ENCODE measurements around the gene PRR13.
A peak's percentile ranks its signal among the peaks of the same experiment; 100 is the strongest.

The PRR13 gene

DNA sequence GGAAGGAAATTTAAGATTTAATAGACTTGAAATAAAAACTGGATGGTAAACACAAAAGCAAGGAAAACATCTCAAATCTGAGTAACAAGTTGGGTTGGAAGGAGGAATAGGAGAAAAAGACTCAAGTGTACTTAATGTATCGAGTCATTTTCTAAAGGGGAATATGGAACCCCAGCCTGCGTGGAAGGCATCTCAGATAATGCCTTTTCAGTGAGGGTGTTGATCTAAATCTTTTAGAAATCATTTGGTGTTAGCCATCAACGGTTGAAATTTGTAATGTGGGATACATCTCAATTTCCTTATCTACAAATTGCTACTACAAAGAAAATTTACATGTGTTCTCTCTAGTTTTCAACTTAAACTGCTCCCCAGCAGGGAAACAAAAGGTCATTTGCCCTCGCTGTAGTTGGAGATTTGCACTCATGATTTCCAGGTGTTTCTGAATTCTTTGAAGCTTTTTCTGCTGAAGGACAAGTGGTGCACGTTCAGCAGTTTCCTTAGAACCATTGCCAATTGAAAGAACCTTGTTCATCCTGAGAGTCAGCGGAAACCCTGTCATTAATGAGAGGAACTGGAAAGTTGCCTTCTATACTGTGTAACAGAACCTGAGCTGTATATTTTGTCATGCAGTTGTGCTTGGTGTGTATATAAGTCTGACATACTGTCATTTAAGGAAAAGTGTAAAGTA, 12.6 kb downstream of the PRR13 start:
- H3K4me3 ChIP-seq (ENCODE audit: low read length), result peak overlapping the region; percentile 100; the same call in 1 of the 2 replicates
- TF ChIP-seq ZNF274 (IDR thresholded peaks at IDR 0.05; ENCODE audit: low read depth, low read length), result no peak

DNA sequence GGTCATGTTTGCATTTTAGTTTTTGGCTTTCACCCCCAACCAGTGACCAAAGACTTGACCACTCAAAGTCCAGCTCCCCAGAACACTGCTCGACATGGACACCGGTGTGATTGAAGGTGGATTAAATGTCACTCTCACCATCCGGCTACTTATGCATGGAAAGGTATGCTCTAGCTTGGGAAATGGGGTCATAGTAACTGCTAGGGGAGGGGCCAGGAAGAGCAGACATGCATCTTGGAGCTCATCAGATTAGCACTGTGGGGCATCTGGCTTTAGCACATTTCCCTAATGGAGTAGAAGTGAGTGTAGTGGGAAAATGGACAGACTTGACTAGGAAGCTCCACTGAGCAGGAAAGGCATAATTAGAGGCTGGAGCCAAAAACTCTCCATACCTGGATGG, 13.2 kb downstream of the PRR13 start:
- no peak overlapping the region for H3K4me3 ChIP-seq (ENCODE audit: low read length)

DNA sequence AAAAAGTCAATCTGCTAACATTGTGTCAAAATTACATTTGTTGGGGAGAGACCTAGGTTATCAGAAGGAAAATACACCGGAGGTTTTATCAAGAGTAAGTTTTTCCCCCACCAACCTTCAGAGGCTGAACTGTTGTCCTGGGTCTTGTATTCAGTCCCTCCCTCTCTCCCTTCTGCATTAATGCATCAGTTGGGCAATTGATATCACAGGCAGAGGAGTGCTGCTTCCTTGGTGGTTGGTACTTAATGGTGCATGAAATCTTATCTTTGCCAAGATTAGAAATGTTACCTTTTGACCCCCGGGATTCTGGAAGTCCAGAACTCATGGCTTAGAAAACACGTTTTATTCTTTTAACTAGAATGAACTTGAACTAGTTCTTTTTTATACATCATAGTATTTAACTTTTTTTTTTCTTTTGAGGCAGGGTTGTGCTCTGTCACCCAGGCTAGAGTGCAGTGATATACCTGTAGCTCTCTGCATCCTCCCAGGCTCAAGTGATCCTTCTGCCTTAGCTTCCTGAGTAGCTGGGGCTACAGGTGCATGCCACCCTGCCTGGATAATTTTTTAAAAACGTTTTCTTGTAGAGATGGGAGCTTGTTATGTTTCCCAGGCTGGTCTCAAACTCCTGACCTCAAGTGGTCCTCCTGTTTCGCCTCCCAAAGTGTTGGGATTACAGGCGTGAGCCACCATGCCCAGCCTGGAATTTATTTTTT, 15.3 kb downstream of the PRR13 start:
- H3K4me3 ChIP-seq (ENCODE audit: low read length), result no peak overlapping the region
- TF ChIP-seq ZNF274 (IDR thresholded peaks at IDR 0.05; ENCODE audit: low read depth, low read length), result no peak

More for the DNA sequence above, 13.2 kb downstream of the PRR13 start:
- no peak for TF ChIP-seq ZNF274 (IDR thresholded peaks at IDR 0.05; ENCODE audit: low read depth, low read length)

DNA sequence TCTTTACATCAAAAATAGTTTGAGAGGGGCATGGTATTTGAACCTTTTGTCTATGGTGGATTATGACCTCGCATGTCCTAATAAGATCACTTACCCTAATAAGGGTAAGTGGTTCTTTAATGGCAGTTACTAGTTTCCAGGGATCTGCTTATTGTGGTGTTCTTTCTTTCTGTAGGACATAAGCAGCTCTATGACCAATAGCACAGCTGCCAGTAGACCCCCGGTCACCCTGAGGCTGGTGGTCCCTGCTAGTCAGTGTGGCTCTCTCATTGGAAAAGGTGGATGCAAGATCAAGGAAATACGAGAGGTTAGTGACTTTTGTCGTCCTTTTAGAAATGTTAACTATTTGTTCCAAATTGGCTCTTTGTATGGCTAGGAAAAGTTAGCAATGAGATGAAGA, 17.6 kb downstream of the PRR13 start:
- TF ChIP-seq ZNF274 (IDR thresholded peaks at IDR 0.05; ENCODE audit: low read depth, low read length), result no peak
- H3K4me3 ChIP-seq (ENCODE audit: low read length), result no peak overlapping the region

DNA sequence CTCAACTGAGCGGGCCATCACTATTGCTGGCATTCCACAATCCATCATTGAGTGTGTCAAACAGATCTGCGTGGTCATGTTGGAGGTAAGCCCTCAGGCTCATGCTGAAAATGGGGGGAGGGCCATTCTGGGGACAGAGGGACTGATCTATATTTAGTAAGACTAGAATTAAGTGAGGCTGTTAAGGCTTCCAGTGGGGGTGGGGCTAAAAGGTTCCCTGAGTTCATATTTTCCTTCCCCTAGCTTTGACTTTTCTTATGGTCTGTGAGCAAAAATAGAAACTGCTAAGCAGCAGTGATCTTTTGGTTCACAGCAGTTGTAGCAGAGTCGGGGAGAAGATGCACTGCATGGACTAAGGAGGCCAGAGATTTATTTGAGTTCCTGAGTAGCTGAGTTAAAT, 19.5 kb downstream of the PRR13 start:
- TF ChIP-seq ZNF274 (IDR thresholded peaks at IDR 0.05; ENCODE audit: low read depth, low read length), result no peak
- no peak overlapping the region for H3K4me3 ChIP-seq (ENCODE audit: low read length)

DNA sequence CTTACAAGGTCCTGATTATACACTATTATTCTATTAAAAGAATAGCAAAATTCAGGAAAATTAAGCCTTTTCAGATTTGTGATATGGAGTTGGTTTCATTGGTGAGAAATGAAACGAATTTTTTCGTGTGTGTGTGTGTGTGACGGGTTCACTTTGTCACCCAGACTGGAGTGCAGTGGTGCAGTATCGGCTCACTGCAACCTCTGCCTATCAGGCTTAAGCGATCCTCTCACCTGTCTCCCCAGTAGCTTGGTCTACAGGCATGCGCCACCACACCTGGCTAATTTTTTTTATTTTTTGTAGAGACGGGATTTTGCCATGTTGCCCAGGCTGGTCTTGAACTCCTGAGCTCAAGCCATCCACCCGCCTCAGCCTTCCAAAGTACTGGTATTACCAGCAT, 20.1 kb downstream of the PRR13 start:
- no peak overlapping the region for H3K4me3 ChIP-seq (ENCODE audit: low read length)
- TF ChIP-seq ZNF274 (IDR thresholded peaks at IDR 0.05; ENCODE audit: low read depth, low read length), result no peak

DNA sequence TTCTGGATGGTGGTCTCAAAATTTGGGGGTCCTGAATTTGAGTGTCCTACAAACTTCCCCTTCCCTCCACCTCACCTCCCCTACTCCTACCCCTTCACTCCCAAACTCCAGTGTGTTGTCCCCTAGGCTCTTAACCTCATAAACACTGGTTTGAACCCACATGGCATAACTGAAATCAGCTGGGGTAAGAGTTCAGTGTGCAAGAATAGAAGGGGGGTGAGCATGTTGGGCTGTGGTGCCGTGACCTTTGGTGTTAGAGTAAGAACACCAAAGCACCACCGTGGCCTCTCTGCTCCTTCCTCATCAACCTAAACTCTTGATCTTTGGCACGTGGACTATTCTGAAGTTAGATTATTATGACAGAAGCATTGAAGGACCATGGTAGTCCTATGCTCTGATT, 21.4 kb downstream of the PRR13 start:
- no peak for TF ChIP-seq ZNF274 (IDR thresholded peaks at IDR 0.05; ENCODE audit: low read depth, low read length)
- H3K4me3 ChIP-seq (ENCODE audit: low read length), result no peak overlapping the region

DNA sequence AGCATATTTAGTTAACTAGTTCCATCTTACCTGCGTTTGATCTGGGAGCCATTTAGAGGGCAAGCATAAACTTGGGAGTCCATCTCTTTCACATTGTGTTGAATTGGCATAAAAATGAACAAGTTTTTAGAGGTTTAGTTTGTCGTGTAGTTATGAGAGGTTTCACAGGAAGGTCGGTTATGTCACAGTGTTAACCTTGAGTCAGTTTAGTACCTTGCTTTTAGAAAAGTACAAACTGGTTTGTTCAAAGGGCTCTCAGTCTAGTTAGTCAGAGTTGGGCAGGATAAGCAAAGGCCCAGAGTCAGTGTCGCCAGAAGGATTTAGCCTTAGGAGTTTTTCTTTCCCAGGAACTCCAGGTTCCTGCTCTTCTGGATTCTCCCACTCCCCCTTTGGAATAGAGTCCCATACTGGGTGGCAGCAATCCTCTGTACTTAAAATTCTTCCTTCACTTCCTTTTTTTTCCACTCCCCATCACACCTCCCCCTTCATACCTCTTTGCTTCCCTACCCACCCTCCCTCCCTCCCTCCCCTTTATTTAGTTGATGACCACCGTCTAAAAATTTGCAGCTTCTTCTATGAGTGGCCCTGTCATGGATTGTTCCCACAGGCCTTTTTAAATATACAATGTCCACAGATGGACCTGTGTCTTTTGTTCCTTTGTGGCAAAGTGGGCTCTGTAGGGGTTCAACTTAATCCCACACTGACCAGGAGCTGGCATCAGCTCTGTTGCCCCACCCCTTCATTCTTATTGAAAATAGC, 22.4 kb downstream of the PRR13 start:
- TF ChIP-seq ZNF274 (IDR thresholded peaks at IDR 0.05; ENCODE audit: low read depth, low read length), result no peak
- H3K4me3 ChIP-seq (ENCODE audit: low read length), result no peak overlapping the region

DNA sequence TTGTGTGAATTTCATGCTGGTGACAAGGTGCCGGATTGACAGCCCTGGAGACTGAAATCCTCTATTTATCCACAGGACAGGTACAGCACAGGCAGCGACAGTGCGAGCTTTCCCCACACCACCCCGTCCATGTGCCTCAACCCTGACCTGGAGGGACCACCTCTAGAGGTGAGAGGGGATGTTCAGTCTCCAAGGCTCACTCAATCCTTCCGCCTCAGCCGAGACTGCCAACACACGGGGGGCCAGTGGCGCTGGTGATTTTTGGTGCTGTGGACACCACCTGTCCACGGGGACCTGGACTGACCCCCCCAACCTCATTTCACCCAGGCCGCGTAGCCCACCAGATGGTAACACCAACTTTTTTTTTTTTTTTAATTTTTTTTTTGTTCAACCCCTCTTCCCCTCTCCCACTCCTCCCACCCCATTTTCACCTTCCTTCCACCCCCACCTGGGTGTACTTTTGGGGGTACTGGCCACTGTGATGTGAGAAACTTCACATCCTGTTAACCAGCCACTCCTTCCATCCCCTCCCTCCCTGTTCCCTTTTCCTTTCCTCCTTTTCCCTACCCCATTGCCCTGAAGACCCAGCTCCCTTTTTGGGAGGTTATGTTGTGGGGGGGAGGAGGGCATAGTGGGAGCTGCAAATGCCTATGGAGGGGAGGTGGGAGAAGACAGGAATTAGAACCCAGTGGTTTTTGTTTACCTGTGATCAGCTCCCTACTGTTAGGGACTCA, 23.3 kb downstream of the PRR13 start:
- no peak overlapping the region for H3K4me3 ChIP-seq (ENCODE audit: low read length)
- no peak for TF ChIP-seq ZNF274 (IDR thresholded peaks at IDR 0.05; ENCODE audit: low read depth, low read length)

DNA sequence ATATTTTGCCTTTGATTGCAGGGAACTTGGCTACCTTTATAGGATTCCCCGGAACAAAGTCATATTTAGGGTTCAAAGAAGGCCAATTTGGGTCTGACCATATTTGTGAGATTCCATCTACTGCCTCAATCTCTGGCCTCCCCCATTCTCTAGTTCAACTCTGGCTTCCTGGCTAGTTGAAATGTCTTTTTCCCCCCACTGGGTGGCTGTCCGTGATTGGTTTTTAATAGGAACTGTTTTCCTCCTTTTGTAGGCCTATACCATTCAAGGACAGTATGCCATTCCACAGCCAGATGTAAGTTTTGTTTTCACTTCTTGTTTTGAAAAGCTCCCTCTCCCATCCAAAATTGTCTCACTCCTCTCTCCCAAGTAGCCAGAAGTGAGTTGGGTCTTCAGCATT, 24.1 kb downstream of the PRR13 start:
- no peak for TF ChIP-seq ZNF274 (IDR thresholded peaks at IDR 0.05; ENCODE audit: low read depth, low read length)
- no peak overlapping the region for H3K4me3 ChIP-seq (ENCODE audit: low read length)

DNA sequence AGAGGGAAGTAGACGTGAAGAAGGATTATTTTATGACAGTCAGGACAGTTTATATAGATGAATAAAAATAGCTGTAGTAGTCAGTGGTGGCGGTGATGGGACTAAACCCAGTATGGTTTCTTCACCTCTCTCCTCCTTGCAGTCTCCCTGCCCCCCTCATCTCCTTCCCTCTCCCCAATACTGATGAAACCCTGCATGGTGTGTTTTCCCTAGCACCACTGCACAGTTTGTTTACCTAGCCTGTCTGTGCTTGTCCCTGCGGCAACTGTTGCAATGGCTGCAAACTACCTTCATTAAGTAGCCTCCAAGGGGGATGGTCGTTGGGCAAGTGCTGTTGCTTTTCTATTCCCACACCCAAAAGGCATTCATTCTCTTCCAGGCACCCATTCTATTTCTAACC, 25.1 kb downstream of the PRR13 start:
- no peak for TF ChIP-seq ZNF274 (IDR thresholded peaks at IDR 0.05; ENCODE audit: low read depth, low read length)
- H3K4me3 ChIP-seq (ENCODE audit: low read length), result no peak overlapping the region

DNA sequence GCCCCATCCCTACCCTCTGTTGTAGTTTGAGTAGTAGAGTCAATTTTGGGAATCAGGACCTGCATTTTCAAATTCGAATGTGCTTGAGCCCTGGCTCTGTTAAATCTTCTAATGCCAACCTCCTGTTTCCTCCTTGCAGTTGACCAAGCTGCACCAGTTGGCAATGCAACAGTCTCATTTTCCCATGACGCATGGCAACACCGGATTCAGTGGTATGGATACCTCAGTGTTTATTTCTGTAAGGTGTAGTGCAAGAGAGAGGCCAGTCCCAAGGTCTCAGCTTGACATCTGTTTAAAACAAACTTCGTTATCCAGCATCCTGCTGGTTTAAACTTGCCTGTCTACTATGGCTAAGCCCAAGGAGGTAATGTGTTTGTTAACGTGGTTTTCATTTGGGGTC, 25.5 kb downstream of the PRR13 start:
- no peak for TF ChIP-seq ZNF274 (IDR thresholded peaks at IDR 0.05; ENCODE audit: low read depth, low read length)
- H3K4me3 ChIP-seq (ENCODE audit: low read length), result no peak overlapping the region

DNA sequence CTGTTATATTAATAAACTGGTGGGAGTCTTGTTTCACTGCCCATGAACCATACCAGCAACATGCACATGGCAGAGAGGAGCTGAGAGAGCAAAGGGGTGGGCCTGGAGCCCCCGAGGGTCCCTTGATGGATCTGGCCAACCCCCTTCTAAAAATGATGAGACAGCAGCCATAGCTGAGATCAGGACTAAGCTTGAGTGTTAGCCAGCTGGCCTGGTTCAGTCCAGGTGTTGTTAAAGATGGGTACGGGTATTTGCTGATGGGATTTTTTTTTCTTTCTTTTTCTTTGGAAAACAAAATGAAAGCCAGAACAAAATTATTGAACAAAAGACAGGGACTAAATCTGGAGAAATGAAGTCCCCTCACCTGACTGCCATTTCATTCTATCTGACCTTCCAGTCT, 26.3 kb downstream of the PRR13 start:
- TF ChIP-seq ZNF274 (IDR thresholded peaks at IDR 0.05; ENCODE audit: low read depth, low read length), result no peak
- no peak overlapping the region for H3K4me3 ChIP-seq (ENCODE audit: low read length)

DNA sequence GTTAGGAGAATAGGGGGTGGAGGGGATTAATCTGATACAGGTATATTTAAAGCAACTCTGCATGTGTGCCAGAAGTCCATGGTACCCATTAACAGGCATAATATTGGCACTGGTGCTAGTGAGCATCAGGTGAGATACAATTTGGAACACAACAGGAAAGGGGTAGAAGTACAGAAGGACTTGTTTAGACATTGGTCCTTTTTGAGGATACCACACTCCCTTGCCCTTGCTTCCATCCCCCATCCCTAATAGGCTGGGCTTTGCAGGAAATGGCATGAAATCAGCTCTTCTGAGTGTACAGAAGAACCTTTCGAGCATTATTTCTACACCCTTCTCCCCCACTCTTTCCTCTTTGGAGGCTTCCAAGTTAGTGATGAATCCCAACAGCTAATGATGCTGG, 26.7 kb downstream of the PRR13 start:
- H3K4me3 ChIP-seq (ENCODE audit: low read length), result no peak overlapping the region
- TF ChIP-seq ZNF274 (IDR thresholded peaks at IDR 0.05; ENCODE audit: low read depth, low read length), result no peak

Data from GM08714 (cell line).